ENCODE measurements around the gene CNTNAP2. TPM values are rescaled to one million over a fixed set of nuclear protein-coding genes. Genes with fewer than 3 reads are reported as not detected.

CNTNAP2 gene
- total and polyA plus RNA-seq, 2 of the 8 experiments (the other 6 are each of a cell fraction or from before 2014, with no cell fraction given) = 27.9 to 71.0 TPM

GRCh38 chr7:148212731-148213130, 2096.1 kb downstream of the CNTNAP2 start:
- no peak overlapping the region for H3K18ac ChIP-seq (ENCODE audit: extremely low read depth, low read length)
- H4K20me1 ChIP-seq (replicated peaks in 1 of 2; ENCODE audit: control insufficient read depth in 1 of 2, insufficient read depth in 2 of 2, low read length in 2 of 2) = no peaks in the 10 kb centered on the region
- no peaks in the 10 kb centered on the region for H3K27me3 ChIP-seq (replicated peaks in 1 of 4; ENCODE audit: control insufficient read depth in 3 of 4, extremely low read depth in 1 of 4, insufficient read depth in 3 of 4, low read length in 3 of 4)
- no peak overlapping the region for H3K4me3 ChIP-seq (ENCODE audit: extremely low read depth in 1 of 4, insufficient read depth in 2 of 4, low read depth in 3 of 4, low read length in 4 of 4)
- no peak overlapping the region for H2BK120ac ChIP-seq (replicated peaks; ENCODE audit: low read depth, low read length)
- no peak overlapping the region for H2BK12ac ChIP-seq (ENCODE audit: low read depth, low read length)
- no peaks in the 10 kb centered on the region for H3K4me1 ChIP-seq (replicated peaks in 1 of 4; ENCODE audit: control insufficient read depth in 3 of 4, insufficient read depth in 4 of 4, low read length in 3 of 4)
- H3K14ac ChIP-seq (ENCODE audit: insufficient read length) = no peak overlapping the region
- no peak overlapping the region for H3K56ac ChIP-seq (replicated peaks; ENCODE audit: insufficient read length, low read depth, low read length)
- TF ChIP-seq RXRA (IDR thresholded peaks at IDR 0.05; ENCODE audit: insufficient read depth, low read depth, low read length) = no peak
- TF ChIP-seq TAF1 (IDR thresholded peaks at IDR 0.05; ENCODE audit: low read depth, low read length) = no peak
- no peaks in the 10 kb centered on the region for H3K36me3 ChIP-seq (ENCODE audit: control insufficient read depth in 2 of 4, insufficient read depth in 4 of 4, low read length in 3 of 4)
- H4K5ac ChIP-seq (ENCODE audit: insufficient read length, low read depth, low read length) = no peak overlapping the region
- DNase-seq (ENCODE audit: low read depth in 1 of 2, low spot score in 2 of 2) (no peak), FAIRE-seq (no peak)
- H3K79me2 ChIP-seq (ENCODE audit: control insufficient read depth in 1 of 2, insufficient read depth in 2 of 2, low read length in 2 of 2) = no peaks in the 10 kb centered on the region
- no peak overlapping the region for H3K27ac ChIP-seq (ENCODE audit: low read depth, low read length)
- H4K91ac ChIP-seq (replicated peaks; ENCODE audit: insufficient read length, low read length) = no peak overlapping the region
- H2BK20ac ChIP-seq (ENCODE audit: low read length) = no peak overlapping the region
- H3K4ac ChIP-seq (replicated peaks; ENCODE audit: insufficient read length, low read depth, low read length) = no peak overlapping the region
- no peak overlapping the region for H3K4me2 ChIP-seq (ENCODE audit: insufficient read depth in 1 of 2, low read depth in 2 of 2, low read length in 2 of 2)
- no peak overlapping the region for H2AK5ac ChIP-seq (ENCODE audit: low read depth, low read length)
- no peak overlapping the region for H2BK5ac ChIP-seq (ENCODE audit: low read depth, low read length)
- H2BK15ac ChIP-seq (ENCODE audit: low read length) = no peak overlapping the region
- ChIA-PET POLR2A (ENCODE audit: partially characterized antibody) (no interaction called here), CTCF (ENCODE audit: partially characterized antibody) (no interaction called here)
- H3K9ac ChIP-seq (replicated peaks in 1 of 4; ENCODE audit: extremely low read depth in 1 of 4, low read depth in 3 of 4, low read length in 3 of 4) = no peak overlapping the region
- H2AFZ ChIP-seq (ENCODE audit: low read length) = no peak overlapping the region
- no peak overlapping the region for H4K8ac ChIP-seq (ENCODE audit: extremely low read depth, insufficient read depth, low read length)
- no peaks in the 10 kb centered on the region; the same call in 1 of the 2 replicates for H3K79me1 ChIP-seq (ENCODE audit: low read depth, low read length)
- 77% methylated on average over 3 of the region's 3 CpGs; no CpG with 5 or more reads in 1 of the 2 experiments for WGBS, 2 experiments (ENCODE audit: extremely low coverage in 1 of 2, insufficient coverage in 1 of 2, insufficient read length in 1 of 2, insufficient replicate concordance in 2 of 2, low coverage in 1 of 2, low lambda C conversion rate in 2 of 2, missing lambda C conversion rate in 1 of 2)
- H3K23me2 ChIP-seq (ENCODE audit: low read depth, low read length) = no peaks in the 10 kb centered on the region
- H3K23ac ChIP-seq (ENCODE audit: insufficient read length) = no peak overlapping the region
- peaks cover 0 to 3% of the 10 kb centered on the region in 2 experiments; a peak in 3 of 4 replicates for H3K9me3 ChIP-seq (ENCODE audit: insufficient read depth in 2 of 2, low read depth in 1 of 2, low read length in 1 of 2)
